ENCODE results near the gene NXPE1. TPM values are rescaled to one million over a fixed set of nuclear protein-coding genes. Genes with fewer than 3 reads are reported as not detected.

Gene NXPE1
- total and polyA plus RNA-seq, 8 donors, result 176 TPM; not detected in 7

- H3K27ac ChIP-seq, result no peak overlapping the region
- intact Hi-C loops (cut with DNase I; ENCODE audit: low total_unique reads), result no loop called here
- H3K27me3 ChIP-seq, result no peaks in the 10 kb centered on the region
- H3K9me3 ChIP-seq, result no peaks in the 10 kb centered on the region
- H3K36me3 ChIP-seq, result no peaks in the 10 kb centered on the region
- 40 to 67% (median 52%) methylated on average over 2 of the region's 2 CpGs for WGBS, 5 donors
- DNase-seq, result no peak
- H3K4me1 ChIP-seq, result no peaks in the 10 kb centered on the region
- TF ChIP-seq POLR2A (IDR thresholded peaks at IDR 0.05) (no peak), EP300 (IDR thresholded peaks at IDR 0.05) (no peak), POLR2AphosphoS5 (IDR thresholded peaks at IDR 0.05) (no peak), CTCF (IDR thresholded peaks at IDR 0.05) (no peak)
- H3K4me3 ChIP-seq, result no peak overlapping the region
Measured at GRCh38 chr11:114566276-114566675, 6.6 kb upstream of the NXPE1 start.

- H3K4me3 ChIP-seq, result no peak overlapping the region
- H3K27ac ChIP-seq, result no peak overlapping the region
- no peaks in the 10 kb centered on the region for H3K4me1 ChIP-seq
- H3K9me3 ChIP-seq, result no peaks in the 10 kb centered on the region
- peak in 1 of 2 donors; percentile 4 for DNase-seq
- TF ChIP-seq EP300 (IDR thresholded peaks at IDR 0.05), result no peak
- no peak for TF ChIP-seq POLR2A (IDR thresholded peaks at IDR 0.05)
- no peak for TF ChIP-seq POLR2AphosphoS5 (IDR thresholded peaks at IDR 0.05)
- no peak for TF ChIP-seq CTCF (IDR thresholded peaks at IDR 0.05)
- no peaks in the 10 kb centered on the region for H3K27me3 ChIP-seq
- WGBS, 5 donors, result 70 to 79% (median 75%) methylated on average over 1 of the region's 1 CpG
- no peaks in the 10 kb centered on the region for H3K36me3 ChIP-seq
- intact Hi-C loops (cut with DNase I; ENCODE audit: low total_unique reads), result no loop called here
Measured at GRCh38 chr11:114564831-114565230, 5.2 kb upstream of the NXPE1 start.

- Histone ChIP-seq H3K4me1 (no peaks in the 10 kb centered on the region), H3K27ac (no peak overlapping the region), H3K36me3 (no peaks in the 10 kb centered on the region), H3K27me3 (no peaks in the 10 kb centered on the region), H3K4me3 (no peak overlapping the region), H3K9me3 (no peaks in the 10 kb centered on the region)
- DNase-seq, result no peak
- intact Hi-C loops (cut with DNase I; ENCODE audit: low total_unique reads), result no loop called here
- WGBS, 5 donors, result 61 to 75% (median 68%) methylated on average over 2 of the region's 2 CpGs
- TF ChIP-seq EP300 (IDR thresholded peaks at IDR 0.05) (no peak), POLR2A (IDR thresholded peaks at IDR 0.05) (no peak), POLR2AphosphoS5 (IDR thresholded peaks at IDR 0.05) (no peak), CTCF (IDR thresholded peaks at IDR 0.05) (no peak)
Measured at GRCh38 chr11:114563077-114563476, 3.4 kb upstream of the NXPE1 start.

GRCh38 chr11:114562166-114562916 is 2.7 kb upstream of the NXPE1 start:
- intact Hi-C loops (cut with DNase I; ENCODE audit: low total_unique reads), result no loop called here
- Histone ChIP-seq H3K27me3 (no peaks in the 10 kb centered on the region), H3K36me3 (no peaks in the 10 kb centered on the region), H3K4me3 (no peak overlapping the region), H3K9me3 (no peaks in the 10 kb centered on the region), H3K4me1 (no peaks in the 10 kb centered on the region), H3K27ac (no peak overlapping the region)
- no peak for TF ChIP-seq POLR2AphosphoS5 (IDR thresholded peaks at IDR 0.05)
- TF ChIP-seq CTCF (IDR thresholded peaks at IDR 0.05), result no peak
- no peak for TF ChIP-seq POLR2A (IDR thresholded peaks at IDR 0.05)
- no peak for TF ChIP-seq EP300 (IDR thresholded peaks at IDR 0.05)
- 10 to 21% (median 16%) methylated on average over 3 of the region's 3 CpGs for WGBS, 5 donors
- no peak for DNase-seq
